Activated naive CD8-positive, alpha-beta T cell treated with anti-CD3 and anti-CD28 coated beads for 36 hours (primary cell): ENCODE data around the gene SOWAHA. TPM values are rescaled to one million over a fixed set of nuclear protein-coding genes. Genes with fewer than 3 reads are reported as not detected.

Experiments
- DNase-seq: peaks from one replicate; pipeline ENCODE4 v3.0.0; 2021
- H3K27ac Mint-ChIP-seq: one replicate; pipeline ENCODE4 v1.8.0; 2022; ENCODE audit warnings: mild to moderate bottlenecking, moderate library complexity, mixed read lengths
- H3K27me3 Mint-ChIP-seq: one replicate; pipeline ENCODE4 v1.8.0; 2022; ENCODE audit warnings: mild to moderate bottlenecking, mixed read lengths
- H3K36me3 Mint-ChIP-seq: one replicate; pipeline ENCODE4 v1.8.0; 2021; ENCODE audit warnings: mild to moderate bottlenecking, mixed read lengths
- H3K4me1 Mint-ChIP-seq: one replicate; pipeline ENCODE4 v1.8.0; 2021; ENCODE audit warnings: mixed read lengths
- H3K4me3 Mint-ChIP-seq: one replicate; pipeline ENCODE4 v1.8.0; 2022; ENCODE audit warnings: mild to moderate bottlenecking, moderate library complexity, mixed read lengths
- H3K9me3 Mint-ChIP-seq: one replicate; pipeline ENCODE4 v1.8.0; 2022; ENCODE audit warnings: mixed read lengths
- total RNA-seq, 2 experiments: library from RNA; stranded (reverse); gene quantifications; one replicate each; pipeline ENCODE4 v1.2.3, GENCODE V29; 2021

SOWAHA gene
- total RNA-seq, result under 1 TPM in 1 of 2 experiments, not detected in 1; 0.06 TPM

DNA sequence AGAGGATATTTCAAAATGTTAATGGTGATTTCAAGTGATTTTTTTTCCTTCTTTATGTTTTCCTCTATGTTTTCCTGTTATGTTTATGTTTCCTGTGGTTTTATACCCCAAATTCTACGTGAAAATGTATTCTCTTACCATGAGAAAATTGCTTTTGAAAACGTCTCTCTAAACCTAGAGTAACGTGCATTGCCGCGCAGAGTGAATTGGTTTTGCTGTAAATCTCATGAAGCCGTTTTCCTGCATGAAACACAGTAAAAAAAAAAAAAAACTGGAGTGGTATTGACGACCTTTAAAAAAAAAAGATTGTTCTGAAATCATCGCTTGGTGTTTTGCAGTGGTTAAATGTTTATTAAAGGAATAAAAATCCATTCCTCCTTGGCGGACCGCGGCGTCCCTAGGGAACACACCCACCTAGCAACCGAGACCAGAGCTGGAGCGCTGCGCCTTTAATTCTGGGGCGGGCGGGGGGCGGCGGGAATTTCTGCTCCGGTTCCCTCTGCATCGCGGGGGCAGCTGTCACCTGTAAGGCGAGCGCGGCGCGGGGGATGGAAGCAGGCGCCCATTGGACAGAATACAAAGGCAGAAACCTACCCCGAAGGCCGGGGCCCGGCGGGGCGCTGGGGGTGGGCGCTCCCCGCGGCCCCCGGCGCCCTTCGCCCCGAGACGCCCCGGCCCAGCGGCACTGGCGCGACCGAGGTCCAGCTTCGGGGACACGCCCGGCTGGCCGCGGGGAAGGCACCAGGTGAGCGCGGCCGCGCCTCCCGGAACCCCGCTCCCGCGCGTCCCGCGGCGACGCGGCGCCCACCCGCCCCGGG lies at the start of gene SOWAHA:
Gene SOWAHA, plus strand, starts transcription at position 522 of the 818 bp plus-strand sequence. CDS start 320 bp downstream, outside the sequence.
- H3K4me1 Mint-ChIP-seq, result peaks cover 10% of the 10 kb centered on the region
- H3K4me3 Mint-ChIP-seq, result peak within 1 kb of the TSS; percentile 59
- H3K27ac Mint-ChIP-seq, result no peak within 1 kb of the TSS
- peaks cover 53% of the 10 kb centered on the region for H3K27me3 Mint-ChIP-seq
- no peaks in the 10 kb centered on the region for H3K36me3 Mint-ChIP-seq
- DNase-seq, result no peak
- no peaks in the 10 kb centered on the region for H3K9me3 Mint-ChIP-seq

DNA sequence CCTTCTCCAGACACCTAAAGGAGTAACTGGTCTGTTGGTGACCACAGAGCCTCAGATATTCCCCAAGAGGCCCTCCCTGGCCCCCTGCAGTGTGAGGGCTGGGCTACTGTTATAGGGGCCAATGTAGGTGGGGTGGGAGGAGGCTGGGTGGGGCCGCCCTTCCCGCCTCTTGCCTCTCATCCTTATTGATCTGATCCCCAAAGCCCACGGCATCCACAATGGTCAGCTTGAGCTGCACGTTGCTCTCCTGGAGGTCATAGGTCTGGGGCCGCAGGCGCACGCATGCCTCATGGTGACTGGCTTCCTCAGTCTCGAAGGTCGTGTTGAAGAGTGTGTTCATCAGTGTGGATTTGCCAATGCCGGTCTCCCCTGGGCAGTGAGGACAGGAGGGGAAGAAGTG lies 49.1 kb upstream of the SOWAHA start:
- Mint-ChIP-seq H3K4me1 (no peaks in the 10 kb centered on the region), H3K4me3 (no peak overlapping the region), H3K27ac (no peak overlapping the region), H3K27me3 (no peaks in the 10 kb centered on the region), H3K36me3 (no peaks in the 10 kb centered on the region), H3K9me3 (no peaks in the 10 kb centered on the region)
- no peak for DNase-seq

DNA sequence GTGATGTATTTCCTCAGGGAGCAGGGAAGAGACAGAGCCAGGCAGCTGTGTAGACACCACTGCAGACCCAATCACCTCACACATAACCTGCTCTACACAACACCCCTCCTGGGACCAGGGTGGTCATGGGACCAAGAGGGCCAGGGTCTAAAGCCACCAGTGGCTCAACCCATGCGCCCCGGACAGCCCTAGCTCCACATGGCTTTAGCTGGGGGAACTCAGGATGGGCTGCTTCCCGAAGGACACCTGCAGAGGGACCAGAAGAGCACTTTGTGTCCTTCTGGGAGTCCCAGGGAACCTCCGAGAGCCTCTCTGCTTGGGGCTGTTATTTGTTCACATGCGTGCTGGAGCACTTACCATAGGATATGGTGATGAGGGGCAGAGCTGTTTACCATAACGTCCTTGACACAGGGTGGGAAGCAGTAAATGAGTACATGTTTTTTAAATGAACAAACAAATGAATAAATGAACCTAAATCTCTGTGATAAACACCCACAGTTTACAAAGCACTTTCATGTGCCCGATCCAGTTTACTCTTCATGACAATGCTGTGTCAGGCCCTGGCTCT lies 48.3 kb upstream of the SOWAHA start:
- no peak for DNase-seq
- Mint-ChIP-seq H3K36me3 (no peaks in the 10 kb centered on the region), H3K4me3 (no peak overlapping the region), H3K27ac (no peak overlapping the region), H3K27me3 (no peaks in the 10 kb centered on the region), H3K9me3 (no peaks in the 10 kb centered on the region), H3K4me1 (no peaks in the 10 kb centered on the region)

DNA sequence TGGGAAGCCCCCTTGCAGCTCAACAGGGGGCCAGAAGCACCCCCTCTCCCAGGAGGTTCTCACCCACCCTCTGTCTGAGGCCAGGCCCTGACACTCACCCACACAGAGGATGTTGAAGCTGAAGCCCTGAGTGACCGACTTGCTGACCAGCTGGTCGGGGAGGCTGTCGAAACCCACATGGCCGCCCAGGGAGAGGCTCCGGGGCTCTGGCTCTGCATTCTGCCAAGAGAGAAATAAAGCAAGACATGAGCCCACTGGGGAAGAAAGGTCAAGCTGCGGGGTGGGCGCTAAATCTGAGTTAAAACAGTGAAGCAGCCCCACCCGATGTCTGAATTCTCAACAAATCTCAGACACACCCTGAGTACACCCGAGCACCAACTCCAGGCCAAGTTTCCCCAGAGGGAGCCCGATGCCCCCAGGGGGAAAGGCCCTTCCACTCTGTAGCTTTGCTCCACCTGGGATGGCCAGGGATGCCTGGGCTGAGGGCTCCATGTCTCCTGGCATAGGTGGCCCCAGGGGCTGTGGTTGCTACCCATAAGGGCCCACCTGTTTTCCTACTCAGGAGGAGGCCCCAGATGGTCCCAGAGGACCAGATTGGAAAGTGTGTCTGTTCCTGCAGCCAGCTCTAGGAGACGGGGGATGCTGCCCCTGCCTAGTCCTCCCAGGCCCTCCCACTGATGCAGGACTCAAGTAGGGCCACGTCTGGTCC lies 47.6 kb upstream of the SOWAHA start:
- Mint-ChIP-seq H3K4me3 (no peak overlapping the region), H3K9me3 (no peaks in the 10 kb centered on the region), H3K36me3 (no peaks in the 10 kb centered on the region), H3K27ac (no peak overlapping the region), H3K4me1 (no peaks in the 10 kb centered on the region), H3K27me3 (no peaks in the 10 kb centered on the region)
- no peak for DNase-seq

DNA sequence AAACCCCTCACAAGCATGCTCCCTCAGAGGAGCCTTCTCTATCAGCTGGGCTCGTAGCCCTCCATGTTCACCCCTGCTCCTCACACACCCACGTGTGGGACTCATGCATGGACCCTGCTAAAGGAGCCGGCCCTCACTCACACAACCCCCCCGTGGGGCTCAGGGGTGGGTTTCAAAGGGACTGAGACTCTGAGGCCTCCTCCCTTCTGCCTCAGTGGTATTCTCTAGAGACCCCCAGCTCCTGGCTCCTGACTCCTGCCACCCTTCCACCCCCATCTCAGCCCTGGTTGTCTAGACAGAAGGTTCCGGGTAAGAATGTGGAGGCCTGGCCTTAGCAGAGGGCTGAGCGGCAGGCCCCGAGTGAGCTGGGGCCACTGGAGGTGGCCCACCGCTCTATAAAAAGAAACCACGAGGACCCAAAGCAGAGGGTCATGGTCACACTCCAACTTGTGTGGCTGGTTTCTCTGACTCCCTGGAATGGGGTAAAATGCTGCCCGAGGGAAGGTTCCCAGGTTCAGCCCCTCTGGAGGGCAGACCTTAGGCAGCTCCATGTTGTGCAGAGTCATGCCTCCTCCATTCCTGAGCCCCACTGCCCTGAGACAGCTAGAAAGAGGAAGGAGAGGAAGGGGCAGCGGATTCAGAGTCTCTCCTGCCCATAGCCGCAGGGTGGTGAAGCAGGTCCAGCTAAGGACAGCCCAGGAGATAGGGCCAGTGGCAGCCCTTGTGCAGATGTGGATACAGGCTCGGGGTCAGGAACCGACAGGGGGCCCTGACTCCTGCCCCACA lies 46.9 kb upstream of the SOWAHA start:
- Mint-ChIP-seq H3K4me3 (no peak overlapping the region), H3K36me3 (no peaks in the 10 kb centered on the region), H3K4me1 (no peaks in the 10 kb centered on the region), H3K27me3 (no peaks in the 10 kb centered on the region), H3K9me3 (no peaks in the 10 kb centered on the region), H3K27ac (no peak overlapping the region)
- DNase-seq, result no peak

DNA sequence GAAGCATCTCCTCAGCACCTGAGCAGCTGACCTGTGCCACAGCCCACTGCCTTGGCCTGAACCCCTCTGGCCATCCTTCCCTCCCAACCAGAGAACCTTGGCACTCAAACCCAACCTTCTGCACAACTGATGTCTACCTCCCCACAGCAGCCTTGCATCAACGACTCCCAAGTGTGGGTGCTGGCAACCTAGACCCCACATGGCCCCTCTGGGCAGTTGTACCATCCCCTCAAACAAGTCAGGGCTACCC lies 46.4 kb upstream of the SOWAHA start:
- no peaks in the 10 kb centered on the region for H3K4me1 Mint-ChIP-seq

DNA sequence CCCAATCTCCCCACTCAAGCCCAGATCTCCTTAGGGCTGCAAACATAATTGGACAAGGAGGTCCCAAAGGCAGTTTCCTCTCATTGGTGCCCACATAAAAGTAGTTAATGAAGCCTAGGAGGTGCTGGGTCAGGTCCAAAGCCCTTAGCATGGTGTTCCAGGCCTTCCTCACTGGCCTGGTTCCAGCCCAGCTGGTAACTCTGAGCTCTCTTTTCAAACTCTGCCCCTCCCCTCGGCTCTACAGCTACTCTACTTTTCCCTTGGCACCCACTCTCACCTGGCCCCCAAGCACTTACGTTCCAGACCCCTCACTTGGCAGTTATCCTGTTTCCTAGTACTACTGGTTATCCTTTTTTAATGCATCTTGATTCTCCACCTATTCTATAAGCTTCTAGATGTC lies 46.0 kb upstream of the SOWAHA start:
- H3K27ac Mint-ChIP-seq, result no peak overlapping the region
- H3K9me3 Mint-ChIP-seq, result no peaks in the 10 kb centered on the region
- no peaks in the 10 kb centered on the region for H3K4me1 Mint-ChIP-seq
- H3K4me3 Mint-ChIP-seq, result no peak overlapping the region
- H3K36me3 Mint-ChIP-seq, result no peaks in the 10 kb centered on the region
- no peaks in the 10 kb centered on the region for H3K27me3 Mint-ChIP-seq
- DNase-seq, result no peak

More for the DNA sequence above, 46.4 kb upstream of the SOWAHA start:
- no peaks in the 10 kb centered on the region for H3K9me3 Mint-ChIP-seq
- H3K36me3 Mint-ChIP-seq, result no peaks in the 10 kb centered on the region
- no peak overlapping the region for H3K27ac Mint-ChIP-seq
- no peak overlapping the region for H3K4me3 Mint-ChIP-seq
- H3K27me3 Mint-ChIP-seq, result no peaks in the 10 kb centered on the region
- DNase-seq, result no peak

DNA sequence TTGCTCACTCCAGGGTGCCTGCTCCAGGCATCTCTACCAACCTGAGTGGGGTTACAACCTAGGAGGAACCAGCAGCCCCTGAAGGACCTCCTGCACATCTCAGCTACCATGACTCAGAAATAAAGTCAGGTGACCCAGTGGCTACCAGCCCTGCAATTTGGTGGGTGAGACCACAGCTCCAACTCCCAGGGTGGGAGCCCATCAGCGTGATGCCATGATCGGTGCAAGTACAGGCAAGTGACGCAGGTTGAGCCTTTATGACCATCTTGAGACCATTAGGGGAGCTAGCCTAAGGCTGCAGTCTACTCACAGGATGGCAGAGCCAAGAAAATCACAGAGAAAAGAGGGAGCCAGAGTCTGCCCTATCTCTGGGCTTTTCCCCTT lies 44.6 kb upstream of the SOWAHA start:
- Mint-ChIP-seq H3K9me3 (no peaks in the 10 kb centered on the region), H3K27ac (no peak overlapping the region), H3K4me1 (no peaks in the 10 kb centered on the region), H3K4me3 (no peak overlapping the region), H3K36me3 (no peaks in the 10 kb centered on the region), H3K27me3 (no peaks in the 10 kb centered on the region)
- DNase-seq, result no peak

DNA sequence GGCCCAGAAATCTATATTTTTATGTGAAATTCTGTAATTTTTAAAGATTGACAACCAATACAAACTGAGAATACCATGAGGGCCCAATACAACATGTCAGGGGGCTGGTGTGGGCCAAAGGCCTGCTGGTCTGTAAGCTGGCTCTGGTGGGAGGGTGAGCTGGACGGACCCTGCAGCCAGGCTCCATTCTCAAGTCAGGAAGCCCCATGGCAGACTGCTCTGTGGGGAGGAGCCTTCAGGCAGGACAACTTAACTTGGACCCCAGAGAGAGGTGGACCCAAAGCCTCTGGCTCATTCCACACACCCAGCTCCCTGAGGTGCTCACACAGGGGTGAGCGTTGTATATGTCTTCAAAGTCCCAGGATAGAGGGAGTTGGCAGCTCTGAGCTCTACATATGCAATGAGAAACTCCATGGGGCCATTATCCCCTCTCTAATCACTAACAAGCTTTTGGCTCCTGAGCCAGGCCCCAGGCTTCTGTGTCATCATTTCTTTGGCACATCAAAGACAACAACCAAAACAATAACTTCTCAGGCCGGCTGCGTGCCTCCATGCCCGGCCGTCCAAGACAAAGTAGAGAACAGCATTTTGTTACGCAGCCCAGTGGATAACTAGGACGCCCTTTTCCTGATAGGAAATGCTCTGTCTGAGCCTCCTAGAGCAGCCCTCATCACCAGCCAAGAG lies 42.5 kb upstream of the SOWAHA start:
- no peaks in the 10 kb centered on the region for H3K4me1 Mint-ChIP-seq
- H3K27me3 Mint-ChIP-seq, result no peaks in the 10 kb centered on the region
- no peaks in the 10 kb centered on the region for H3K9me3 Mint-ChIP-seq
- H3K36me3 Mint-ChIP-seq, result no peaks in the 10 kb centered on the region
- no peak overlapping the region for H3K4me3 Mint-ChIP-seq
- no peak for DNase-seq
- no peak overlapping the region for H3K27ac Mint-ChIP-seq

DNA sequence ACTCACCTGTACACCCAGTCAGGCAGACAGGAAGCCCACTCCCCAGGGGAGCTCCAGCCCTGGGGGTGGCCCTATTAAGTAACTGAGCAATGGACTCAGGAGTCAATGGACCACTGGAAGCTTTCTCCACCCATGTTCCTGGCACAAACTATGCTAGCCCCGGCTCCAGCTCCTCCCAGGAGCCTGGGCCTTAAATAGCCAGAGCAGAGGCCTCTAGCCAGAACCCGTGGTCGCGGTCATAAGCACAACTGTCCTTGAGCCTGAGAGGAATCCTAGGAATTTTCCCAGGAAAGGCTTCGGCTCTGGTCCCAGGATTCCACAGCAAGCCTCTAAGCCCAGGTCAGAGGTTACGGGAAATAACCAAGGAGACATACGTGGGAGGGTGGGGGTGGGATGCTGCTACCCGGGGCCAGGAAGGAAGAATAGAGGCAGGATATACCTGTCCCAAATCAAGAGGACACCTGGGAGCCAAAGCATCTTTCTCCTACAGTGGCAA lies 41.6 kb upstream of the SOWAHA start:
- Mint-ChIP-seq H3K27me3 (no peaks in the 10 kb centered on the region), H3K27ac (no peak overlapping the region), H3K4me3 (no peak overlapping the region), H3K36me3 (no peaks in the 10 kb centered on the region), H3K9me3 (no peaks in the 10 kb centered on the region), H3K4me1 (peaks cover 3% of the 10 kb centered on the region)
- no peak for DNase-seq

DNA sequence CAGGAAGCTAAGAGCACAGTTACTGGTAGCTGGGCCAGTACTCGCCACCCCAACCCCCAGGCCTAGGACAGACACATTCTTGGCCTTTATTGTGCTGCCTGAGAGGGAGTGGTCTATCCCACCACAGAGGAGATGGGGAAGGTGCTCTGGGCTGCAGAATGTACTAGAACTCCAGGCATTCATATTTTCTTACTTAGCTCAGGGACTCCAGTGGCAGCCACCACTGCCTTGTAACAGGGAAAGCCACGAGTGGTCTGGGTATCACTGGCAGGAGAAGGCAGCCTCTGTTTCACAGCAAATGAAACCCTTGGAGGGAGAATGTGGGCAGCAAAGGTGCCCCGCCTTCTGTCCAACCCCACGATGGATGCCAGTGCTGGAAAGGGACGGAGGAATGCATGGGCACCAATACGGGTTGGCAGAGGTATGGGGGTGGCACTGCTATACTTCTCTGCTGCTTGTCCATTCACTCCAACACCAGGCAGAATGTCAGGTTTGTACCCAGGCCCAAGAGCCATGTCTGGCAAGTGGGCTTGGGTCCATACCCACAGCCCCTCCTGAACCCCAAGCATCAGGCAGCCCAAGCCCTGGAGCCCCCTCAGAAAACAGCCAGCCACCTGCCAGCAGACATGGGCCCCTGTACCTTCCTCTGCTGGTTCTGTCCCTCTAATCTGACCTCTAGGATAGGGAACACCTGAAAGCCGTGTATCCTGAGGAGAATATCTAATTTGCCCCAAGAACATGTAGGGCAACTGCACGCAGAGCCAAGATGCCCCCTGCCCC lies 40.6 kb upstream of the SOWAHA start:
- no peak for DNase-seq
- no peak overlapping the region for H3K27ac Mint-ChIP-seq
- H3K9me3 Mint-ChIP-seq, result no peaks in the 10 kb centered on the region
- H3K27me3 Mint-ChIP-seq, result no peaks in the 10 kb centered on the region
- peaks cover 3% of the 10 kb centered on the region for H3K4me1 Mint-ChIP-seq
- no peak overlapping the region for H3K4me3 Mint-ChIP-seq
- no peaks in the 10 kb centered on the region for H3K36me3 Mint-ChIP-seq

DNA sequence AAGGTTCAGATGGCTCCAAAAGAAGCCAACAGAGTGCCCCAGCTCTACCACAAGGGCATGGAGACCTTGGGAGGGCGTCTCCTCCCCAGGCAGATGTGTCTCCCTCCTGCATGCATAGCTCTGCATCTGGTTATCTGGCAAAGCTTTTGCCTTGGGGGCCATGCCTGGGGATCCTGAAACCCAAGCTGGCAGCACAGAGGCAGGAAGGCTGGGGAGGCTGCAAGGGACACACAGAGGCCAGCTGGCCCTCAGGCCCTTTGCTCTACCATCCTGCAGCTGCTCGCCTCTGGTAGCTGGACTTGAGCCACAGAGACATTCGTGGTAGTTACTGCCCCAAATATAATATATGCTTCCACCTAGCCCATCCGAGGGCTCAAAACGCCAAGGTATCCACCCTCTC lies 40.0 kb upstream of the SOWAHA start:
- Mint-ChIP-seq H3K4me3 (no peak overlapping the region), H3K9me3 (no peaks in the 10 kb centered on the region), H3K4me1 (peaks cover 3% of the 10 kb centered on the region), H3K27me3 (peaks cover 5% of the 10 kb centered on the region), H3K36me3 (no peaks in the 10 kb centered on the region), H3K27ac (no peak overlapping the region)
- no peak for DNase-seq

DNA sequence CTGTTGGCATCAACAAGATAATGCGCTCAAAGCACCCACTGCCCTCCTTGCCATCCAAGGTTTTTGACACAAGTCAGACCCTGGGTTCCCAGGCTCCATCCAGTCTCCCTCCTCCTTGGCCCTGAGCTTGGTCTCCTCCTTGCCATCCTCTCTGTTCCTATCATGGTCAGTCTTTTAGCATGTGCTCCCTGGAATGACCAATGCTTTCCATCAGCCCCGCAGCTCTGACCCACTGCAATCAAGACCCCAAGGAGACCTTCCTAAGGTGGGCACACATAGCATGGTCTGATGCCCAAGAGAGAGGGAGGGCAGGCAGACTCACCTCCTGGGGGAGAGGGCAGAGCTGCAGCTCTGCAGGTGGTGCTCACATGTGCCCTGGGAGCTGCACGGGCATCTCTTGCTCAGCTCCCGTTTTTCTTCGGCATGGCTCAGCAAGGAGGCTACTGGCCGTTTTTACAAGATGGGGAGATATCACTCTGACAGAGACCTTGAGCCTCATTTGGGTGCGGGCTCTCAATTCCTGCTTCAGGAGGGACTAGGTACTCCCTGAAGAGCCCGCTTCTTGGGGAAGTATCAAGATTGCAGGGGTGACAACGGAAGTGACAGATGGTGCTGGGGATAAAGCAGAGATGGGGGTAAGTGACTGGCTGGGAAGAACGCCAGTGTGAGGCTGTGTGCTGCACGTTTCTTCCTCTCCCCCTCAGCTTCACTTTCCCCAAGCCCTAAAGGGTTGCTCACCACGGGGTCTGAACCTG lies 39.3 kb upstream of the SOWAHA start:
- Mint-ChIP-seq H3K27ac (no peak overlapping the region), H3K4me3 (no peak overlapping the region), H3K4me1 (peaks cover 5% of the 10 kb centered on the region), H3K9me3 (no peaks in the 10 kb centered on the region), H3K36me3 (no peaks in the 10 kb centered on the region), H3K27me3 (peaks cover 11% of the 10 kb centered on the region)
- DNase-seq, result no peak
